Gastrocnemius medialis (tissue), 4 donors: ENCODE data around the gene BCL2. TPM values are rescaled to one million over a fixed set of nuclear protein-coding genes. Genes with fewer than 3 reads are reported as not detected.
A peak's percentile ranks its signal among the peaks of the same experiment; 100 is the strongest.

Experiments used
- ATAC-seq, 2 donors: fragments of 150-250 bp; one replicate each; pipeline ENCODE4 v1.9.1; 2016
- DNase-seq, 2 donors: peaks; one replicate each; pipeline ENCODE4 v3.0.0-alpha.2; 2019
- H3K27ac ChIP-seq, 4 donors: fragments of 200-600 bp; sonication (generic); 1 replicate in 1 of 4; 2 replicates in 3 of 4; pipeline ENCODE4 v1.5.1; 2016 to 2018; ENCODE audit warnings: mild to moderate bottlenecking in 2 of 4, moderate library complexity in 1 of 4
- H3K27me3 ChIP-seq, 3 donors: fragments of 200-600 bp; sonication (generic) in 2 of 3; 1 replicate in 1 of 3; 2 replicates in 2 of 3; pipeline versions ENCODE4 v1.5.1 to v1.6.0; 2016 to 2019; ENCODE audit warnings: mild to moderate bottlenecking in 1 of 3, moderate library complexity in 1 of 3
- H3K36me3 ChIP-seq, 2 donors: fragments of 200-600 bp; sonication (generic) in 1 of 2; one replicate each; pipeline ENCODE4 v1.5.1; 2017 to 2018
- H3K4me1 ChIP-seq, 2 donors: fragments of 200-600 bp; sonication (generic) in 1 of 2; one replicate each; pipeline ENCODE4 v1.5.1; 2016 to 2017; ENCODE audit warnings: mild to moderate bottlenecking in 2 of 2
- H3K4me3 ChIP-seq, 4 donors: fragments of 200-600 bp; sonication (generic) in 3 of 4; 1 replicate in 1 of 4; 2 replicates in 3 of 4; pipeline ENCODE4 v1.5.1; 2016 to 2019; ENCODE audit warnings: mild to moderate bottlenecking in 2 of 4
- H3K9me3 ChIP-seq, 3 donors: fragments of 200-600 bp; sonication (generic) in 2 of 3; 1 replicate in 1 of 3; 2 replicates in 2 of 3; pipeline ENCODE4 v1.5.1; 2016 to 2019
- POLR2A ChIP-seq, 2 donors: fragments of 450-650 bp; IDR thresholded peaks; one replicate each; pipeline ENCODE4 v1.6.1; 2017; ENCODE audit warnings: antibody characterized with exemption in 2 of 2, mild to moderate bottlenecking in 2 of 2, moderate library complexity in 2 of 2
- in situ Hi-C, 4 donors: fragments of 200-750 bp; cut with MboI; loops; one replicate each; pipeline versions ENCODE4 v1.15.0 to v1.8.0; 2017; ENCODE audit warnings: low sequenced_read_pairs in 4 of 4
- intact Hi-C: fragments of 100-400 bp; cut with DNase I; formaldehyde crosslinking; loops from one replicate; pipeline ENCODE4 v1.15.1; 2023; ENCODE audit warnings: low total_unique reads
- total RNA-seq, 4 donors: library from RNA; depleted of rRNA; stranded (reverse); fragments of >200 nt; gene quantifications; one replicate each; pipeline versions ENCODE4 v1.1.0 to v1.2.3, GENCODE V29; 2016
- TF ChIP-seq, protein P1 (sequence below), 5 experiments: fragments of 450-650 bp in 3 of 5; fragments of 200-600 bp in 2 of 5; sonication (generic) in 2 of 5; IDR thresholded peaks in 4 of 5; conservative IDR thresholded peaks in 1 of 5; 1 replicate in 4 of 5; 2 replicates in 1 of 5; pipeline ENCODE4 v1.5.1; 2016 to 2019; ENCODE audit warnings: antibody characterized with exemption in 5 of 5, mild to moderate bottlenecking in 3 of 5, moderate library complexity in 3 of 5

The BCL2 gene
- total RNA-seq, 4 donors from 2014 or later: 6.2 to 20.4 (median 13.7) TPM

GRCh38 chr18:63260380-63260754 lies 59.2 kb downstream of the BCL2 start:
- Histone ChIP-seq H3K9me3 (no peaks in the 10 kb centered on the region), H3K4me1 (peaks cover 51 to 59% of the 10 kb centered on the region in 2 donors), H3K36me3 (no peaks in the 10 kb centered on the region), H3K27ac (peak overlapping the region; percentile 69 to 84 (median 82)), H3K4me3 (no peak overlapping the region), H3K27me3 (no peaks in the 10 kb centered on the region)
- no peak for TF ChIP-seq POLR2A (IDR thresholded peaks at IDR 0.05)
- TF ChIP-seq, protein P1, sequence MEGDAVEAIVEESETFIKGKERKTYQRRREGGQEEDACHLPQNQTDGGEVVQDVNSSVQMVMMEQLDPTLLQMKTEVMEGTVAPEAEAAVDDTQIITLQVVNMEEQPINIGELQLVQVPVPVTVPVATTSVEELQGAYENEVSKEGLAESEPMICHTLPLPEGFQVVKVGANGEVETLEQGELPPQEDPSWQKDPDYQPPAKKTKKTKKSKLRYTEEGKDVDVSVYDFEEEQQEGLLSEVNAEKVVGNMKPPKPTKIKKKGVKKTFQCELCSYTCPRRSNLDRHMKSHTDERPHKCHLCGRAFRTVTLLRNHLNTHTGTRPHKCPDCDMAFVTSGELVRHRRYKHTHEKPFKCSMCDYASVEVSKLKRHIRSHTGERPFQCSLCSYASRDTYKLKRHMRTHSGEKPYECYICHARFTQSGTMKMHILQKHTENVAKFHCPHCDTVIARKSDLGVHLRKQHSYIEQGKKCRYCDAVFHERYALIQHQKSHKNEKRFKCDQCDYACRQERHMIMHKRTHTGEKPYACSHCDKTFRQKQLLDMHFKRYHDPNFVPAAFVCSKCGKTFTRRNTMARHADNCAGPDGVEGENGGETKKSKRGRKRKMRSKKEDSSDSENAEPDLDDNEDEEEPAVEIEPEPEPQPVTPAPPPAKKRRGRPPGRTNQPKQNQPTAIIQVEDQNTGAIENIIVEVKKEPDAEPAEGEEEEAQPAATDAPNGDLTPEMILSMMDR (IDR thresholded peaks at IDR 0.05 in 4 of 5, conservative IDR thresholded peaks at IDR 0.05 in 1 of 5): no peak
- DNase-seq (peak in 1 of 2 donors; percentile 65), ATAC-seq (peak in 1 of 2 donors; percentile 74)
- intact Hi-C loops: loop anchor here (5.0 kb wide), 1 partner anchor 68 kb away; no protein-coding TSS in a partner anchor
- in situ Hi-C loops: loop anchor here in 1 of 4 donors (10.0 kb wide), 1 partner anchor 54 kb away; the partner anchor contains the start of gene BCL2

GRCh38 chr18:63259567-63260379 lies 59.8 kb downstream of the BCL2 start:
- peak overlapping the region; percentile 69 to 84 (median 82) for H3K27ac ChIP-seq
- DNase-seq: no peak
- peak in 1 of 2 donors; percentile 2 for ATAC-seq
- H3K27me3 ChIP-seq: no peaks in the 10 kb centered on the region
- no peaks in the 10 kb centered on the region for H3K36me3 ChIP-seq
- H3K4me1 ChIP-seq: peaks cover 51 to 59% of the 10 kb centered on the region in 2 donors
- intact Hi-C loops (loop anchor here (5.0 kb wide), 1 partner anchor 67 kb away; no protein-coding TSS in a partner anchor), in situ Hi-C loops (loop anchor here in 2 of 4 donors (10.0 kb wide), 2 partner anchors 55 to 105 kb away; partner anchors contain the start of gene BCL2 (in 1 of the 2))
- no peak overlapping the region for H3K4me3 ChIP-seq
- H3K9me3 ChIP-seq: no peaks in the 10 kb centered on the region
- no peak for TF ChIP-seq POLR2A (IDR thresholded peaks at IDR 0.05)
- TF ChIP-seq, protein P1 (IDR thresholded peaks at IDR 0.05 in 4 of 5, conservative IDR thresholded peaks at IDR 0.05 in 1 of 5): no peak

GRCh38 chr18:63258749-63259566 lies 60.6 kb downstream of the BCL2 start:
- H3K4me3 ChIP-seq: no peak overlapping the region
- TF ChIP-seq, protein P1 (IDR thresholded peaks at IDR 0.05 in 4 of 5, conservative IDR thresholded peaks at IDR 0.05 in 1 of 5): no peak
- TF ChIP-seq POLR2A (IDR thresholded peaks at IDR 0.05): no peak
- no peak for ATAC-seq
- DNase-seq: no peak
- H3K27ac ChIP-seq: peak overlapping the region in 3 of 4 donors; percentile 82 to 84 (median 83)
- H3K36me3 ChIP-seq: no peaks in the 10 kb centered on the region
- no peaks in the 10 kb centered on the region for H3K9me3 ChIP-seq
- in situ Hi-C loops (loop anchor here in 1 of 4 donors (10.0 kb wide), 1 partner anchor 104 kb away; no protein-coding TSS in a partner anchor), intact Hi-C loops (no loop called here)
- no peaks in the 10 kb centered on the region for H3K27me3 ChIP-seq
- peaks cover 46 to 59% of the 10 kb centered on the region in 2 donors for H3K4me1 ChIP-seq

GRCh38 chr18:63257453-63257852 lies 62.1 kb downstream of the BCL2 start:
- H3K9me3 ChIP-seq: no peaks in the 10 kb centered on the region
- in situ Hi-C loops: loop anchor here in 1 of 4 donors (10.0 kb wide), 1 partner anchor 103 kb away; no protein-coding TSS in a partner anchor
- H3K27me3 ChIP-seq: no peaks in the 10 kb centered on the region
- H3K4me3 ChIP-seq: no peak overlapping the region
- no peak for TF ChIP-seq POLR2A (IDR thresholded peaks at IDR 0.05)
- TF ChIP-seq, protein P1 (IDR thresholded peaks at IDR 0.05 in 4 of 5, conservative IDR thresholded peaks at IDR 0.05 in 1 of 5): no peak
- no peaks in the 10 kb centered on the region for H3K36me3 ChIP-seq
- H3K27ac ChIP-seq: no peak overlapping the region
- peaks cover 47 to 52% of the 10 kb centered on the region in 2 donors for H3K4me1 ChIP-seq
- DNase-seq (no peak), ATAC-seq (no peak)
- intact Hi-C loops: no loop called here
